NCI-H1694 (cell line): ENCODE data around the gene PNMA8C.
"Not testable (repeated sequence)": the region's sequence is repeated elsewhere in the genome, so short reads cannot be mapped to it uniquely, and the experiment has no call there.

ENCODE experiments used
- DNase-seq: peaks from one replicate; lab custom pipeline; 2025; lab: John Stamatoyannopoulos, UW

Gene PNMA8C

DNA sequence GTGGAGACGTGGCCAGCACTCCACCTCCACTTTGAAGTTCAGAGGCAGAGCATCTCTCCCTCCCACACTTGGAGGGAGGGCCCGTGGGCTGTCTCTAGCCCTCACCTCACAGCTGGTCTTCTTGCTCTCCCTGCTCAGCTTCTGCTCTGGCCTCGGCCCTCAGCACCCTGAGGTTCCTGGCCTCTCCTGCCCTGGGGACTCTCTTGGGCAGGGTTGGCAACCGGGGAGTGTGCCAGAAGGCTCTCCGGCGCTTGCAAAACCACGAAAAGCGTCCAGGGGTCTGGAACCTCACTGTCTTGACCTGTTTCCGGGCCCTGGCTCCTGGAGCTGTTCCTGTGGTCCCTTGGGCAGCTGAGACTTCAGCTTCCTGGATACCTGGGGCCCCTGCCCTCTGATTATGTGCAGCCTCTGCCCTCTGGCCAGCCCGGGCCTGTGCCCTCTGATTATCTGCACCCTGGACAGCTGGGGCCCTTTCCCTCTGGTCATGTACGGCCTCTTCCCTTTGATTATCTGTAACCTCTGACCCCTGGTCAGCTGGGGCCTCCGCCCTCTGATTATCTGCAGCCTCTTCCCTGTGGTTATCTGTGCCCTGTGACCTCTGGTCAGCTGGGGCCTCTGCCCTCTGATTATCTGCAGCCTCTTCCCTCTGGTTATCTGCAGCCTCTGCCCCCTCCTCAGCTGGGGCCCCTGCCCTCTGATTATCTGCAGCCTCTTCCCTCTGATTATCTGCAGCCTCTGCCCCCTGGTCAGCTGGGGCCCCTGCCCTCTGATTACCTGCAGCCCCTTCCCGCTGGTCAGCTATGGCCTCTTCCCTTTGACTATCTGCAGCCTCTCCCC lies 17.4 kb downstream of the PNMA8C start:
- no peak for DNase-seq

DNA sequence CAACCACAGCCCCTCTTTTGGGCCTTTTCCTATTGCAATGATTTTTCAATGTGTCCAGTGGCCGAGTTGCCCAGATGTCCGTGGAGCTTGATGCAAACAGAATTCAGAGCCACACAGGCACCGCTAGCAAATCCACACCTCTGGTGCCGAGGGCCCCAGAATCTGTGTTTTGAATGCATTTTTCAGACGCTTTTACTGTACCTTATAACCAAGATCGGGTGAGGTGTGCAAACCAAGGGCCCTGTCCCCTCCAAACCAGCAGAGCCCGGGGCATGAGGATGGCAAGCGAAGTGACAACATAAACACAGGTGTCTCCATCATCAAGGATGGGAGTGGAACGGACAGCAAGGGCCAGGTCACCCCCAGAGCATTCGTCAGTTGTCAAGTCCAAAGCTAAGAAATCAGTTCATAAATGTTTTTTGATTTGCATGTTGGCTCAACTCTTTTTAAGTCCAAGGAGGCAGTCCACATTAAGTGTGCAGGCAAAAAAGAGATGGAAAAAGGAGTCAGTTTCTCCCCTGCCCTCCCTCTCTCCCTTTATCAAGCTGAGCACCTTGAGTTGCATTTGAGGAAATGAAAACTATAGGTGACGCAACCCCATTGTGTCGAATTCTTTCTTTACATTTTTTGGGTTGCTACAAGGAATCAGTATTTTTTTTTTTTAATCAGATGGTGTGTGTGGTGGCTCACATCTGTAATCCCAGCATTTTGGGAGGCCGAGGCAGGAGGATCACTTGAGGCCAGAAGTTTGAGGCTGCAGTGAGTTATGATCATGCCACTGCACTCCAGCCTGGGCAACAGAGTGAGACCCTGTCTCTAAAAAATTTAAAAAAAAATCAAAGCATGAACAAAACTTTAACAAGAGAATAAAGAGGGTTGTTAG lies 18.3 kb downstream of the PNMA8C start:
- no peak for DNase-seq

DNA sequence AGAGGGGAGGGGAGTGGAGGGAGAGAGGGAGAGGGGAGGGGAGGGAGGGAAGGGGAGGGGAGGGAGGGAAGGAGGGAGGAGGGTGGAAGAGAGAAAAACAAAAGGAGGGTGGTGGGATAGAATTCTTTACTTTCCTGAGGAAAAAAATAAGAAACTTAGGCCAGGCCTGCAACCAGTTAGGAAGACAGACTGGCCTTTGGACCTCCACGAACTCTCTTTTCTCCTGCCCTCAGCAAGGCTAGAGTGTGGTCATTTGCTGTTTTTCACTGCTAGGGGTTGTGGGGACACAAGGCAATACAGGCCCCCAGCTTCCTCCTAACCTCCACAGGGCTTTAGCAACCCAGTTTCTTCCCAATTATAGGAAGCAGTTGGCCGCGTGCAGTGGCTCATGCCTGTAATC lies 19.5 kb downstream of the PNMA8C start:
- no peak for DNase-seq

DNA sequence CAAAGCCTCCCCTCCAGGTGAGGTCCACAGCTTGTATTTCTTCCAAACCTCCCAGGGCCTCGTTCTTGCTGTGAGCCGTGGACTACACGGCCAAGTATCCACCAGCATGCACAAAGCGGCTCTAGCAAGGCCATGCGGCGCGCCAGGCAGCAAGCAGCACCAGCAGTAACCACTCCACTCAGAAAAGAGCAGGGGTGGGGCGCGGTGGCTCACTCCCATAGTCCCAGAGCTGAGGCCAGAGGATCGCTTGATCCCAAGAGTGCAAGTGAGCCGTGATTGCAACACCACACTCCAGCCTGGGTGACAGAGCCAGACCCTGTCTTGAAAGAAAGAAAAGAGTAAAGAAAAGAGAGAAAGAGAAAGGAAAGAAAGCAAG lies 20.1 kb downstream of the PNMA8C start:
- no peak for DNase-seq

DNA sequence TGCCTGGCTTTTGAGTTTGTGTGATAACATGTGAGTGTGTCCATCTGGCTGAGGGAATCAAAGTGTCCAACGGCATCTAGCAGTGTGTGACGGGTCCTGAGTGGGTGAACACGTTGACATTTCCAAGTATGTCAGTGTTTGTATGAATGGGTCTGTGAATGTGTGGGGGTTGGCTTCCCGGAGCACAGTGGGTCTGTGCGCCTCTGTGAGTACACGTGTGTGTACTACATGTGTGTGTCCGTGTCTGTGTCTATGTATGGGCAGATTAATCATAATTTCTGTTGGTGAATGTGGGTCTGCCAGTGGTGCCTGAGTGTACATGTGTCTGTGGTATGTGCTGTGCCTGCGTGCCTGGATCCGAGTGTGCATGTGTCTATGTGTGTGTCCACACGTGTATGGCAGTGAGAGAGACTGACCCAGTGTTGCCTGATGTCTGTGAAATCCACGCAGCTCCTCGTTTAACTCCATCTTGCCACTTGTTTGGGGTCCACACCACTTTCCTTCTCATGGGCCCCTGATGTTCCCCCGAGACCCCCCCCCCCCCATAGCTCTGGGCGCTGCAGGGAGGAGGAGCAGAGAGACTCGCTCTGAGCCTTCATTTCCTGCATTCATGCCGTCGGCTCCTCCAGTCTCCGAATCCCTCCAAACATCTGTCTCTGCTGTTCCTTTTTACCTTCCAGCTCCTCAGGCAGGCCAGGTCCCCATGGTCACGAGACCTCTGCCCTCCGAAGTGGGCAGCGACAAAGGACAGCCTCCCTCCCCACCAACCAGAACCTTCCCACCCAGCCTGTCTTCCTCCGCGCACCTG lies 20.7 kb downstream of the PNMA8C start:
- no peak for DNase-seq

DNA sequence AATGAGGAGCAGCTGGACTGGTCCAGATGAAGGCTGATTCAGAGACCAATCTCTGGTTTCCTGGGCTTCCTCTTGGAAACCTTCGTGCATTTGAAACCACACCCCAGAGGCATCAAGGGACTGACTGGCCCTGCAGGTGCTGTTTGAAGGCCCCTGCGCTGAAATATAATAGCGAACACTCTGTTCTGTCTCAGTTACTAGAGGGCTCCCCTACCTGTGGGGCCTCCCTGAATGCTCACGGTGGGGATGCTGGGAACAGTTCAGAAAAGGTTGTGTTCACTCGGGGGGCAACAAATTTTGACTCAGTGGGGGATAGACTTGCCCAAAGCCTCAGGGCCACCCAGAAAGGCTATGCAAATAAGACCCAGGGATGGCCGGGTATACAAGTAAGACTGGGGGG lies 21.8 kb downstream of the PNMA8C start:
- DNase-seq = no peak

DNA sequence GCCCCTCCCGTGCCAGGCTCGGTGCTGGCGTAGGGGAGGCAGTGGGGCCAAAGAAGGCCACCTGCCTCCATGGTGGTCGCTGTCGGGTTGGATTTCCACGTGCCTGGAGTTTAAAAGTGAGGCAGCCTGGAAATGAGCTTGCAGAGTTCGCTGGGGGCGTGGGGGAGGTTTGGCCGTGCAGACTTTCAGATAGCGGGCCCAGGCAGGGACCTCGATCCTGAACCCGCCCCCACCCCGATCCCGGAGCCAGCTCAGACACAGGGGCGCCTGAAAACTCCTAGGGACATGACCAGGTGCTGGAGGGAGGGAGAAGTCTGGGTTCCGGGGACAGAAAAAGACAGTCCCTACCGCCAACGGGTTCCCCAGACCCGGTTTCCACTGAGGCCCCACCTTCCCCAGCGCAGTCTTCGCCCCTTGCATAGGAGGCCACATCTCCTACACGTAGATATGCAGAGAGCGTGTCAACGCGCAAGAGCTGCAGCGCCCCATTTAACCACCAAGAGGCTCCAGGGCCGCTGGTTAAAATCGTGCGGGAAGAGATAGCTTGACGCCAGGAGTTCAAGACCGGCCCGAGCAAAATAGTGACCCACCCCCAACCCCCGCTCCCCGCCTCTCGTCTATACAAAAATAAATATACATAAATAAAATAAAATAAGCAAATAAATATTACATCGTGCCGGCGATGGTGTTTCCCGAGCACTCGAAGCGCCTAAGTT lies 23.8 kb downstream of the PNMA8C start:
- no peak for DNase-seq

DNA sequence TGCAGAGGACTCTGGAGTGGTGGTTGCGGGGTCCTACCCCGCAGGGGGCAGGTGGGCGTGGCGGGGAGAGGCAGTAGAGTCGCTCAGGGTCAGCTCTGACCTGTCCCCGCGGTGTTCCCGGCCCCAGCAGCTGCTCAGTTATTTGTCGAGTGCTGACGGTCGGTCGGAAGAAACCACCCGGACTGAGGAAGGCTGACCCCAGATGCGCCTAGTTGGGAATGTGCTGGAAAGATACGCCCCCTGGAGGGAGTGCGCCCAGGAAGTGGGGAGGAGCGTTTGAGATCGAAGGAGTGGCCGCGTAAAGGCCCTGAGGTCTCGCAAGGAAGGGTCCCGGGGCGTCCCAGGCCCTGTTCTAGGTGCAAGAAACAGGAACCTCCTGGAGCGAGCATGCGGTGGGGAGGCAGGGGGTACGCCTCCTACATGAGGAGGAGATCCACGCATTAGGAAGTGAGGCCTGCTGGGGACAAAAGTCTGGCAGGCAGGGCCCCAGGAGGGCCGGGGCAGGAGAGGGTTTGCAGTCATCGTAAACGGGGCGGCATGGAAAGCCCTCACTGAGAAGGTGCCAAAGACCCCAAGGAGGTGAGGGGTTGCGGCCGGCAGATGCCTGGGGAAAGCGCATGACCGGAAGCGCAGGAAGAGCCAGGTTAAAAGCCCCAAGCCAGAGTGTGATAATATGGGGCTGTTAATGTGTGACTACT lies 24.5 kb downstream of the PNMA8C start:
- no peak for DNase-seq

DNA sequence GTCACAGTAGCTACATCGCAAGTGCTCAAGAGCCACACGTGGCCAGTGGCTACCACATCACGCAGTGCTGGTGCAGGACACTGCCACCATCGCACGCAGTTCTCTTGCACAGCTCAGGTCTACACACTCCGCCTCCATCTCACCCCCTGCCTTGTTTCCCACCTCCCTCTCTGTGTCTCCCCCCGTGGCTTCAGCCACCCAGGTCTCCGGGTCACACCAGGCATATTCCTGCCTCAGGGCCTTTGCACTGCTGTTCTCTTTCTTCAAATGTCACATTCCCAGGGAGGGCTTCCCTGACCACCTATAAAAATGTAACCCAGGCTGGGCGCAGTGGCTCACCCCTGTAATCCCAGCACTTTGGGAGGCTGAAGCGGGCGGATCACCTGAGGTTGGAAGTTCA lies 26.0 kb downstream of the PNMA8C start:
- no peak for DNase-seq

DNA sequence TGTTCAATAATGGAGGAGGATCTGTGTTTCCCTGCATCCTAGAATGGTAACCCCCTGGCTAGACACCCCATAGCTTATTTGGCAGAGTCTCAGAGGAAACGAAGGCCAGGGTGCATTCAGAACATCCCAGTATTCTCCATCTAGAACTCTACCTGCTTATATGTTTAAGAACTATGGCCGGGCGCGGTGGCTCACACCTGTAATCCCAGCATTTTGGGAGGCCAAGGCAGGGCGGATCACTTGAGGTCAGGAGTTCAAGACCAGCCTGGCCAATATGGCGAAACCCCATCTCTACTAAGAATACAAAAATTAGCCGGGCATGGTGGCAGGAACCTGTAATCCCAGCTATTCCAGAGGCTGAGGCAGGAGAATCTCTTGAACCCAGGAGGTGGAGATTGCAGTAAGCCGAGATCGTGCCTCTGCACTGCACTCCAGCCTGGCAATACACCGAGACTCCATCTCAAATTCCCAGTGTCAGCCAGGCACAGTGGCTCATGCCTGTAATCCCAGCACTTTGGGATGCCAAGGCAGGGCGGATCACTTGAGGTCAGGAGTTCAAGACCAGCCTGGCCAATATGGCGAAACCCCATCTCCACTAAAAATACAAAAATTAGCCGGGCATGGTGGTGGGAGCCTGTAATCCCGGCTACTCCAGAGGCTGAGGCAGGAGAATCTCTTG lies 30.8 kb downstream of the PNMA8C start:
- DNase-seq = not testable (repeated sequence)

DNA sequence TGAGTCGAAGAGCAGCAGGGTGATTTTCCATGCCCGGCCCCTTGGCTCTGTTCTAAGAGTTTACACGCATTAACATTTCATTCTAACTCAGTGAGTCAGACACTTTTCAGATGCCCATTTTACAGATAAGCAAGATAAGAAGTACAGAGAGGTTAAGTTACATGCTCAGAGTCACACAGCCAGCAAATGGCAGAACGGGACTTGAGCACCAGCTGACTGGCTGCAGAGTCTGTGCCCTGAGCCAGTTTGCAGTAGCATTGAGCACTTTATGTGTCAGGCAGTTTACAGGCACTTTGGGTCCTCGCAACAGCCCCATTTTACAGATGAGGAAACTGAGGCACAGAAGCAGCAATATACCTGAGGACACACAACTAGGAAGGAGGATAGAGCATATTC lies 34.3 kb downstream of the PNMA8C start:
- DNase-seq = no peak

DNA sequence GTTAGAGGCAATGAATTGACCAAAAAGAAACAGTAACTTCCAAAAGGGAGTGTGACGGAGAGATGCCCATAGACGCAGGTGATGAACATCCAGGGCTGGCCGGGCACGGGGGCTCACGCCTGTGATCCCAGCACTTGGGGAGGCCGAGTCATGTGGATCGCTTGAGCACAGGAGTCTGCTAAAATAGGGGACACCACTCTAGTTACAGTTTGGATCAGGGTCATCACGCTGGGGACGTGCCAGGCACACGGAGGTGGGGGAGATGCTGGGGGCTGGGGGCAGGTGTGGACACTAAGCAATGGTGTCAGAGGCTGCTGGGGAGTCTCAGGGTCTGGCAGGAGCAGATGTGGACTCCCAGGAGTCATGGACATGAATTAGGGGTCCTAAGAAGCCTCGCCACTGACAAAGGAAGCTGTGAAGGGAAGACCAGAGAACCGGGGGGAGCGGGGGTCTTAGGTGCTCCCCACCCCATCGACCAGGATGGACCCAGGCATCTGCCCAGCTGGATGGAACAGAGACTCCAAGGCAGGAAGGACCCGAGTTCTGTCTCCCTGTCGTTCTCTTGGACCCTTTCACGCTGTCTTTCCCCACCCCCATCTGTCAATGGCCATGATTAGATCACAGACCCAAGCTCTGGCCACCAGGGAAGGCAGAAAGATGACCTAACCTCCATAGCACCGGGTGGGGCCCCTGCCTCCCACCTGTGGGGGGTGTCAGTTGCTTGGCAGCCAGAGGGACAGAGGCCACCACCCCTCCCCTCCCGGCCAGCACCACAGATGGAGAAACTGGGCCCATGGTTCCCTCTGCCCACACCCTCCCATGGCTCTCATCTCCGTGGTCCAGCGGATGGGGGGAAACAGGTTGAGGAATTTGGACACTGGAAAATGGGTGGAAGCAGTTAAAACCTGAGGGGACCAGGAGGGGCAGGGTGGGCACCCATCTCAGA lies 35.0 kb downstream of the PNMA8C start:
- no peak for DNase-seq

DNA sequence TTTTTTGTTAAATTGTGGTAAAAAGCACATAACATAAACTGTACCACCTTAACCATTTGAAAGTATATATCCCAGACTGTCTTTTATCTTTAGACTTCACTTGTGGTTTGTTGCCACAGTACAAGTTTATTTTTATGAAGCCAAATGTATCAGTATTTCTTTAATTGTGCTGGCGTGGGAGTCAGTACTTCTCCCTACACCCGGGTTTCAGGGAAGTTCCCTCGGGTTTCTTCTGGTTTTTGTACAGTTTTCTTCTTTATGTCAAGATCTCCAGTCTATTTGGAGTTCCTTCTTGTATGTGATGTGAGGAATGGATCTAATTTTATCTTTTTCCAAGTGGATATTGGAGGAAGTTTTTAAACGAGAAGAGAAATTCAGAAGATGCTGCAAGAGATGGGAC lies 35.9 kb downstream of the PNMA8C start:
- DNase-seq = no peak

DNA sequence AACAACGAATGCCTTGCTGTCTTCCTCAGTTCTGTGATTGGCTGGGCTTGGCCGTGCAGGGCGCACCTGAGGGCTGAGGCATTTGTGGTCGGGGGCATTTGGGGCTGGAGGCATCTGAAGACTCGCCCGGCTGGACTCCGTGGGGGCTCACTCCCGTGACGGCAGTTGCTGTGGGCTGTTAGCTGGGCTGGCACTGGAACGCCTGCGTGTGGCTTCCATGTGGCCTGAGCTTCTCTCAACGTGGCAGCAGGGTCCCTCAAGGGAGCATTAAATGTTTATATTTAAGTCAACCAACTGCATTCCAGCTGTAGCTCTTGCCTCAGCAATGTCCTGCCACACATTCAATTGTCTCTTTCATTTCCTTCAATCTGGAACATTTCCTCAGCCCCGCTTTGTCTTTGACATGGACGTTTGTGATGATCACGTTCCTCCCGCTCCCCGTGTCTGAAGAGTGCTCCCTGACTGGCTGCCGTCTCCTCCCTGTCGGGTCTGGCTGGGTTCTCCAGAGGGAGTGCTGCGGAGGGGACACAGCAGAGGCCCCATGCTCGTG lies 36.4 kb downstream of the PNMA8C start:
- DNase-seq = no peak

DNA sequence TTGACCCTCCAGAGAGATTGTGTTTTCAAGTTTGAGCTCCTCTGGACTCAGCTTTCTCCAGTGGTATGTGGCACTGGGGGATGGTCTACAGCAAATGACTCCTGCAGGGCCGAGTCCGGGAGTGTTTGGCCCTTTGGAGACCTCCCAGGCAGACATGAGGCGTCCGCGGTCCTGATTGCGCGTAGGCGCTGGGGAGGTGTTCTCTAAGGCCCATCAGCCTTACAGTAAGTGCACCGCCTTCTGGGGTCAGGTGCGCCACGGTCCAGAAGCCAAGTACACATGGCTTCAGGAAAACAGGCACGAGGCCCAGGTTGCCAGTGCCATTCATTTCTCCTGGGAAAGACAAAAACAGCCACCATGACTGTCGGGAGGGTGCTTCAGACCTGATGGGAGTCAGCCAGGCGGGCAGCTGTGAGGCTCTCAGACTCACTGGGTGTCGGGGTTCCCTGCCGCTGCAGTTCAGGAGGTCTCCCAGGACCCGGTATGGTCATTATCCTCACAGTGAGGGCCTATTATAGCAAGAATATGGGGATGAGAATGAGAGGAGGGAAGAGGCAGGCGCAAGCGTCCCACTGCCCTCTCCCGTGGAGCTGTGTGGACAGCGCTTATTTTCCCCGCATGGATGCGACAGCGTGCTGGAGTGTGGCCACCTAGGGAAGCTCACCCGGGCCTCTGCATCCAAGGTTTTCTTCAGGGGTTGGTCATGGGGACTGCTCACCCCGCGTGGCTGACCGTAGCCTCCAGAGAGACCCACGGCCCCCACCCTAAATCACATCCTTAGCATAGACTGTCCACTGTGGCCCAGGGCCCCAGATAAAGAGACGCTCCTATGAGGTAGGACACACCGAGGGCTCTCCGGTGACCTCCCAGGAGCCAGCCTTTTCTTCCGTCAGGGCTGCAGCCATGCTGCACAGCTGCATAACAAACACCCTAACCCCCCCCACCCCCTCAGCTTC lies 37.2 kb downstream of the PNMA8C start:
- DNase-seq = no peak

DNA sequence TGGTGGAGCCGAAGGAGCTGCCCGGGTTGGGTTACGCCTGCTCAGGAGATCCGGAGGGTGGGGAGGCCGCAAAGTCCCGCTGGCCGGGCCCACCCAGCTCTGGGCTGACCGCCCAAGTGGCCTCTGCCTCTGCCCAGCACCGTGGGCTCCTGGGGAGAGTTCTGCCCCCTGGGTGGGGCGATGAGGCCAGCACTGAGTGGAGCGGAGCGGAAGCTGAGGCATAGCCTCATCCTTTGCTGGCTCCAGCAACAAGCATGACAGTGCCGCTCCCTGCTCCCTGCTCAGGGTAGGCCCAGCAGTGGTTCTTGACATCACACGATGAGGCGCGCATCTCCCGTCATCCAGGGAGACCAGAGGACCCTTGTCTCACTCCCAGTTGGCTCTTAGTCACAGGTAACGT lies 37.9 kb downstream of the PNMA8C start:
- DNase-seq = no peak

DNA sequence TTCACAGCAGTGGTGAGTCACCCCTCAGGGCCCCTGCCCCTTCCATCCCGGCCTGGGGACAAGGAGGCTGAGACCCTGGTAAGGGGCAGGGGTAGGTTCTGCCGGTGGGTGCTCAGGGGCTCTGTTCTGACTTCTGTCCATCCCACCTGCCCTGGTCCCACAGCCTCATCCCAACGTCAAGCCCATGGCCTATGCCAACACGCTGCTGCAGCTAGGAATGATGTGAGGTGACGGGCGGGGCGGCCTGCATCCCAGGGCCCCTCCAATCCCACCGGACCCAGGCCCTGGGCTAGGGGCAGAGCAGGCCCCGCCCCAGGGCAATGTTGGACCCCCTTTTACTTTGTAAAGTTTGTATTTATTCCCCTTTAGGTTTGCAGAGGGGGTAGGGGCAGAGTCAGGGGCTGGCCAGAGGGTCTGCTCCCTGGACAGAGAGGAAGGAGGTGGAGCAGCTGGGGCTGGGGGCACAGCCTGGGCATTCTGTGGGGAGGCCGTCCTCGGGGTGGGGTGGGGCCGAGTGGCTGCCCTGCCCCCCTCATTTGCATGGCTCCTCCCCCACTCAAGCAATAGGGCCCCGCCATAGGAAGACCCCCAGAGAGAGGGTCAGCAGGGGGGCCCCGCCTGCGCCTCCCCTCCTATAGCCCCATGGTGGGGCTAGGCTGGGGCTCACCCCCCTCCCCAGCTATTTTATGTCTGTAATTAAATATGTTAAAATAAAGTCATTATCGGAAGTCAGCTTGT lies 38.4 kb downstream of the PNMA8C start:
- no peak for DNase-seq
